Endothelial cell of umbilical vein (primary cell): ENCODE measurements around the gene ABCA10. TPM values are rescaled to one million over a fixed set of nuclear protein-coding genes. Genes with fewer than 3 reads are reported as not detected.

ENCODE experiments used
- BruUV-seq: library from RNA; stranded (reverse); fragments of 400-500 nt; replicated peaks from 2 replicates; lab custom pipeline; 2021; lab: Mats Ljungman, UMichigan
- CTCF ChIA-PET: fragments of 300-600, 350-600 bp; sonication (Branson Sonifier 250); formaldehyde crosslinking; loops from one replicate; lab custom pipeline; 2021; ENCODE audit warnings: antibody characterized with exemption, inconsistent platforms; lab: Charles Lee
- POLR2A ChIA-PET: fragments of 300-600, 350-600 bp; sonication (Branson Sonifier 250); formaldehyde crosslinking; loops from one replicate; lab custom pipeline; 2021; ENCODE audit warnings: antibody characterized with exemption, inconsistent platforms; lab: Charles Lee
- DNase-seq: peaks from one replicate; pipeline ENCODE4 v3.0.0-alpha.2; 2011; ENCODE audit warnings: low read depth, low spot score
- FAIRE-seq: peaks from 2 replicates; lab custom pipeline; 2011; peaks lifted over from hg19 to GRCh38; lab: Jason Lieb, UNC
- H2AFZ ChIP-seq: 2 replicates; pipeline ENCODE4 v1.6.0; 2012; ENCODE audit warnings: low read depth, low read length, control low read depth, inconsistent platforms
- H3K27ac ChIP-seq: 2 replicates; pipeline ENCODE4 v1.5.1; 2011; ENCODE audit warnings: low read depth, mild to moderate bottlenecking, control low read depth, low read length, moderate library complexity; ENCODE audit not compliant: insufficient read depth
- H3K27me3 ChIP-seq, 2 experiments: 2 replicates each; pipeline versions ENCODE4 v1.6.0 to v1.6.1; 2011; ENCODE audit warnings: low read length in 2 of 2, mixed read lengths in 1 of 2; ENCODE audit not compliant: control insufficient read depth in 2 of 2, insufficient read depth in 2 of 2
- H3K36me3 ChIP-seq, 2 experiments: 2 replicates in 1 of 2; 3 replicates in 1 of 2; pipeline ENCODE4 v1.5.1; 2011; ENCODE audit warnings: low read length in 2 of 2, mild to moderate bottlenecking in 1 of 2, moderate library complexity in 1 of 2; ENCODE audit not compliant: control insufficient read depth in 2 of 2, insufficient read depth in 2 of 2; ENCODE audit errors: extremely low read depth in 1 of 2
- H3K4me1 ChIP-seq: 3 replicates; pipeline ENCODE4 v1.5.1; 2011; ENCODE audit warnings: mild to moderate bottlenecking, low read length; ENCODE audit not compliant: control insufficient read depth, insufficient read depth; ENCODE audit errors: extremely low read depth
- H3K4me2 ChIP-seq: 2 replicates; pipeline ENCODE4 v1.6.1; 2011; ENCODE audit warnings: low read length, control low read depth, mixed read lengths; ENCODE audit not compliant: insufficient read depth
- H3K4me3 ChIP-seq, 3 experiments: fragments of 200-600 bp in 1 of 3; sonication (generic), shearing (Covaris generic) in 1 of 3; replicated peaks in 1 of 3; 2 replicates each; pipeline ENCODE4 v1.5.1; 2011 to 2016; ENCODE audit warnings: control low read depth in 3 of 3, low read length in 3 of 3, mild to moderate bottlenecking in 2 of 3, inconsistent platforms in 1 of 3, low read depth in 1 of 3, moderate library complexity in 1 of 3; ENCODE audit not compliant: insufficient read depth in 1 of 3
- H3K79me2 ChIP-seq: 2 replicates; pipeline ENCODE4 v1.6.0; 2012; ENCODE audit warnings: low read length, inconsistent platforms; ENCODE audit not compliant: control insufficient read depth, insufficient read depth
- H3K9ac ChIP-seq: replicated peaks from 2 replicates; pipeline ENCODE3; 2011; ENCODE audit warnings: low read length, control low read depth; ENCODE audit not compliant: insufficient read depth; ENCODE audit errors: extremely low read depth
- H3K9me1 ChIP-seq: replicated peaks from 3 replicates; pipeline ENCODE4 v1.6.0; 2011; ENCODE audit warnings: mild to moderate bottlenecking, low read length; ENCODE audit not compliant: control insufficient read depth, insufficient read depth; ENCODE audit errors: extremely low read depth
- H3K9me3 ChIP-seq: replicated peaks from 2 replicates; pipeline ENCODE4 v1.5.1; 2012; ENCODE audit warnings: low read length, inconsistent platforms; ENCODE audit not compliant: control insufficient read depth, insufficient read depth
- H4K20me1 ChIP-seq: replicated peaks from 2 replicates; pipeline ENCODE3; 2011; ENCODE audit warnings: mild to moderate bottlenecking, low read length; ENCODE audit not compliant: control insufficient read depth, insufficient read depth; ENCODE audit errors: extremely low read depth
- EZH2 ChIP-seq: IDR thresholded peaks from 2 replicates; pipeline ENCODE4 v1.6.1; 2012; ENCODE audit warnings: borderline replicate concordance, low read depth, mild to moderate bottlenecking, moderate library complexity, low read length, inconsistent platforms; ENCODE audit not compliant: severe bottlenecking
- FOS ChIP-seq: IDR thresholded peaks from 2 replicates; pipeline ENCODE4 v1.6.1; 2011; ENCODE audit warnings: mild to moderate bottlenecking, low read length, moderate library complexity, borderline replicate concordance; ENCODE audit not compliant: insufficient read depth
- GATA2 ChIP-seq: IDR thresholded peaks from 2 replicates; pipeline ENCODE4 v1.7.0; 2011; ENCODE audit warnings: low read depth, mild to moderate bottlenecking, moderate library complexity, mixed read lengths, low read length; ENCODE audit not compliant: insufficient read length, insufficient read depth
- JUN ChIP-seq: IDR thresholded peaks from 2 replicates; pipeline ENCODE4 v1.6.1; 2011; ENCODE audit warnings: borderline replicate concordance, low read depth; ENCODE audit not compliant: insufficient read length, insufficient read depth
- MYC ChIP-seq: IDR thresholded peaks from one replicate; pipeline ENCODE4 v1.6.1; 2011; ENCODE audit warnings: mild to moderate bottlenecking, low read depth, low read length
- POLR2A ChIP-seq: IDR thresholded peaks from 2 replicates; pipeline ENCODE4 v1.6.1; 2012; ENCODE audit warnings: low read depth, mild to moderate bottlenecking, control low read depth, low read length
- POLR2AphosphoS5 ChIP-seq: IDR thresholded peaks from 2 replicates; pipeline ENCODE4 v1.6.1; 2012; ENCODE audit warnings: low read depth, mild to moderate bottlenecking, control low read depth, low read length, moderate library complexity; ENCODE audit not compliant: insufficient read depth
- dilution Hi-C: fragments of 300-500 bp; cut with MboI; formaldehyde crosslinking; loops from one replicate; pipeline ENCODE4 v1.15.0; 2019; ENCODE audit warnings: low sequenced_read_pairs; ENCODE audit not compliant: extremely low pct_ligation_motif_present
- intact Hi-C: fragments of 100-400 bp; cut with micrococcal nuclease; formaldehyde crosslinking; loops from one replicate; pipeline ENCODE4 v1.10.0; 2022
- polyA plus RNA-seq, 4 experiments: library from polyadenylated mRNA; depleted of rRNA in 3 of 4; stranded (reverse) in 3 of 4; unstranded in 1 of 4; fragments of >200 nt; gene quantifications; 2 replicates each; pipeline versions ENCODE4 v1.2.1 to v1.2.3, GENCODE V29; 2011 to 2012; ENCODE audit warnings: missing spikeins in 1 of 4
- total RNA-seq: library from RNA; stranded (reverse); gene quantifications from 2 replicates; pipeline ENCODE4 v1.2.3, GENCODE V29; 2021
- TF ChIP-seq, protein P1 (sequence below), 2 donors: IDR thresholded peaks; 1 replicate in 1 of 2; 2 replicates in 1 of 2; pipeline ENCODE4 v1.5.1; 2011; ENCODE audit warnings: low read length in 2 of 2, mild to moderate bottlenecking in 2 of 2, moderate library complexity in 2 of 2, control low read depth in 1 of 2, inconsistent platforms in 1 of 2, low read depth in 1 of 2; ENCODE audit not compliant: insufficient read depth in 1 of 2; ENCODE audit errors: extremely low read depth in 1 of 2
- TF ChIP-seq, protein P2 (sequence below): IDR thresholded peaks from 2 replicates; pipeline ENCODE4 v1.6.1; 2011; ENCODE audit not compliant: insufficient read depth, insufficient read length

The ABCA10 gene
- total and polyA plus RNA-seq, 2 donors (not counting 3 experiments of a cell fraction or from before 2014, with no cell fraction given) = 0.22 to 2.1 TPM

DNA sequence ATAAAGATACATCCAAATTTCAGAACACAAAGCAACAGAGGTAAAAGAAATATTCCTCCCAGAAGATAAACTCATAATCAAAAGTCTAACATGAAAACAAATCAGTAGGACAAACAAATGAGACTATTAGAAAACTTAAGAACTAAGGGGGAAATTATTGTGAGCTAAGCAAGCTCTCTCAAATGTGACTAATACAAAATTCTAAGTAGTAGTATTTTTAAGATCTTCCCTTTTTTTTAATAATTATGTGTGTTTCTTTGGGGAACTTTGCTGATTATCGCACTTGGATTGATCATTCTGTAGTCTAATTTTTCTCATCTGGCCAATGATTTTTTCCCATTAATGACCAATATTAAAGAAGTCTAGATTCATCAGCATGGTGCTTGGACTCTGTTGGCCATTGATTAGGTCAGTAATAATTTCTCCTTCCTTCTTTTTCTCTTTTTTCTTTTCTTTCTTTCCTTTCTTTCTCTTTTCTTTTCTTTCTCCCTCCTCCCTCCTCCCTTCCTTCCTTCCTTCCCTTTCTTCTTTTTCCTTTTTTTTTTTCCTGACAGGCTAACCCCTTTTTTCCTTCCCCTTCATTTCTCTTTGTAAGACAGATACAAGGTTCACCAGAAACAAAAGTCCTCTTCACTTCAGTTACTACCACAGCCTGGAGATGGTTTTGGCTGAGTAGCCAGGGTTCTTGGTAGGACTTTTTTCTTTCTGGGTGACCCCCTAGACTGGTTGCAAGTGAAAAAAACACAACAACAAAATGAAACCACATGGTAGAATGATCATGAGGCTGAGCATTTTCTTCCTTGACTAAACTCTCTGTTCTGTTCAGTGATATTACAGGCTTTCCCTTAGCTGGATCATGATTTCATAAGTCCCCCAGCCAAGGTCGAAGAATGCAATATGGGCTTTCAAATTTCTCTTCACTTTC is 84.0 kb downstream of the ABCA10 start:
- H3K4me3 ChIP-seq = no peak overlapping the region
- no peaks in the 10 kb centered on the region for H3K27me3 ChIP-seq
- no peaks in the 10 kb centered on the region for H3K79me2 ChIP-seq
- TF ChIP-seq MYC = no peak
- TF ChIP-seq JUN = no peak
- TF ChIP-seq GATA2 = no peak
- TF ChIP-seq POLR2A = no peak
- TF ChIP-seq, protein P1, sequence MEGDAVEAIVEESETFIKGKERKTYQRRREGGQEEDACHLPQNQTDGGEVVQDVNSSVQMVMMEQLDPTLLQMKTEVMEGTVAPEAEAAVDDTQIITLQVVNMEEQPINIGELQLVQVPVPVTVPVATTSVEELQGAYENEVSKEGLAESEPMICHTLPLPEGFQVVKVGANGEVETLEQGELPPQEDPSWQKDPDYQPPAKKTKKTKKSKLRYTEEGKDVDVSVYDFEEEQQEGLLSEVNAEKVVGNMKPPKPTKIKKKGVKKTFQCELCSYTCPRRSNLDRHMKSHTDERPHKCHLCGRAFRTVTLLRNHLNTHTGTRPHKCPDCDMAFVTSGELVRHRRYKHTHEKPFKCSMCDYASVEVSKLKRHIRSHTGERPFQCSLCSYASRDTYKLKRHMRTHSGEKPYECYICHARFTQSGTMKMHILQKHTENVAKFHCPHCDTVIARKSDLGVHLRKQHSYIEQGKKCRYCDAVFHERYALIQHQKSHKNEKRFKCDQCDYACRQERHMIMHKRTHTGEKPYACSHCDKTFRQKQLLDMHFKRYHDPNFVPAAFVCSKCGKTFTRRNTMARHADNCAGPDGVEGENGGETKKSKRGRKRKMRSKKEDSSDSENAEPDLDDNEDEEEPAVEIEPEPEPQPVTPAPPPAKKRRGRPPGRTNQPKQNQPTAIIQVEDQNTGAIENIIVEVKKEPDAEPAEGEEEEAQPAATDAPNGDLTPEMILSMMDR (IDR thresholded peaks at IDR 0.05; ENCODE audit: extremely low read depth in 1 of 2, insufficient read depth in 1 of 2, low read depth in 1 of 2, low read length in 2 of 2) = no peak
- TF ChIP-seq, protein P2, sequence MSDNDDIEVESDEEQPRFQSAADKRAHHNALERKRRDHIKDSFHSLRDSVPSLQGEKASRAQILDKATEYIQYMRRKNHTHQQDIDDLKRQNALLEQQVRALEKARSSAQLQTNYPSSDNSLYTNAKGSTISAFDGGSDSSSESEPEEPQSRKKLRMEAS = no peak
- TF ChIP-seq EZH2 = no peak
- no peak for TF ChIP-seq POLR2AphosphoS5
- no peak for TF ChIP-seq FOS
- no peaks in the 10 kb centered on the region for H4K20me1 ChIP-seq
- H3K27ac ChIP-seq = no peak overlapping the region
- BruUV-seq = no TSS peak
- FAIRE-seq (no peak), DNase-seq (no peak)
- dilution Hi-C loops = no loop called here
- intact Hi-C loops = no loop called here
- peaks cover 19% of the 10 kb centered on the region for H3K4me1 ChIP-seq
- POLR2A ChIA-PET = no interaction called here
- H3K36me3 ChIP-seq = no peaks in the 10 kb centered on the region
- no peaks in the 10 kb centered on the region for H3K9me1 ChIP-seq
- H3K9me3 ChIP-seq = no peaks in the 10 kb centered on the region
- no peak overlapping the region for H2AFZ ChIP-seq
- no peak overlapping the region for H3K9ac ChIP-seq
- CTCF ChIA-PET = no interaction called here
- H3K4me2 ChIP-seq = no peak overlapping the region
